H1 (cell line): ENCODE data around the gene RNF182. TPM values are rescaled to one million over a fixed set of nuclear protein-coding genes. Genes with fewer than 3 reads are reported as not detected.

Source experiments
- CTCF ChIA-PET: fragments of 300-600 bp; sonication (Branson Sonifier 250); formaldehyde crosslinking; loops from one replicate; lab custom pipeline; 2021; ENCODE audit not compliant: partially characterized antibody; lab: Charles Lee
- POLR2A ChIA-PET: fragments of 300-600 bp; sonication (Branson Sonifier 250); formaldehyde crosslinking; loops from one replicate; lab custom pipeline; 2021; ENCODE audit warnings: inconsistent platforms; ENCODE audit not compliant: partially characterized antibody; lab: Charles Lee
- DNase-seq, 2 experiments: peaks; one replicate each; pipeline versions ENCODE4 v3.0.0 to v3.0.0-alpha.2; 2010 to 2022; ENCODE audit warnings: low spot score in 2 of 2, low read depth in 1 of 2, mixed read lengths in 1 of 2
- FAIRE-seq: peaks from 2 replicates; lab custom pipeline; 2011; peaks lifted over from hg19 to GRCh38; lab: Jason Lieb, UNC
- H2AFZ ChIP-seq: 2 replicates; pipeline ENCODE4 v1.8.1; 2012; ENCODE audit warnings: low read length, inconsistent platforms
- H2AK5ac ChIP-seq: 2 replicates; pipeline ENCODE4 v1.6.1; 2013; ENCODE audit warnings: low read depth, low read length
- H2BK120ac ChIP-seq: replicated peaks from 2 replicates; pipeline ENCODE3; 2013; ENCODE audit warnings: low read depth, low read length, inconsistent platforms
- H2BK12ac ChIP-seq: 2 replicates; pipeline ENCODE4 v1.6.1; 2013; ENCODE audit warnings: low read depth, low read length
- H2BK15ac ChIP-seq: 2 replicates; pipeline ENCODE4 v1.6.1; 2013; ENCODE audit warnings: low read length
- H2BK20ac ChIP-seq: 2 replicates; pipeline ENCODE4 v1.6.1; 2013; ENCODE audit warnings: low read length
- H2BK5ac ChIP-seq: 2 replicates; pipeline ENCODE4 v1.6.1; 2013; ENCODE audit warnings: low read depth, low read length
- H3K14ac ChIP-seq: 2 replicates; pipeline ENCODE4 v1.6.1; 2013; ENCODE audit warnings: inconsistent platforms; ENCODE audit not compliant: insufficient read length
- H3K18ac ChIP-seq: 2 replicates; pipeline ENCODE4 v1.6.1; 2013; ENCODE audit warnings: low read length; ENCODE audit errors: extremely low read depth
- H3K23ac ChIP-seq: 2 replicates; pipeline ENCODE4 v1.6.1; 2013; ENCODE audit warnings: inconsistent platforms; ENCODE audit not compliant: insufficient read length
- H3K23me2 ChIP-seq: 2 replicates; pipeline ENCODE4 v1.6.1; 2013; ENCODE audit warnings: low read depth, low read length
- H3K27ac ChIP-seq: 2 replicates; pipeline ENCODE4 v1.6.1; 2011; ENCODE audit warnings: low read depth, low read length, inconsistent platforms
- H3K27me3 ChIP-seq, 4 experiments: replicated peaks in 1 of 4; 1 replicate in 1 of 4; 2 replicates in 3 of 4; pipeline versions ENCODE4 v1.6.1 to v1.8.1; 2011 to 2013; ENCODE audit warnings: low read length in 3 of 4, mild to moderate bottlenecking in 3 of 4, inconsistent platforms in 2 of 4, mixed read lengths in 2 of 4, moderate library complexity in 1 of 4; ENCODE audit not compliant: control insufficient read depth in 3 of 4, insufficient read depth in 3 of 4; ENCODE audit errors: extremely low read depth in 1 of 4
- H3K36me3 ChIP-seq, 4 experiments: 2 replicates each; pipeline versions ENCODE4 v1.6.1 to v1.8.1; 2011 to 2013; ENCODE audit warnings: mild to moderate bottlenecking in 4 of 4, low read length in 3 of 4, moderate library complexity in 2 of 4, control low read depth in 1 of 4, inconsistent platforms in 1 of 4; ENCODE audit not compliant: insufficient read depth in 4 of 4, control insufficient read depth in 2 of 4
- H3K4ac ChIP-seq: replicated peaks from 2 replicates; pipeline ENCODE3; 2013; ENCODE audit warnings: low read length, low read depth, mixed read lengths, inconsistent platforms; ENCODE audit not compliant: insufficient read length
- H3K4me1 ChIP-seq, 4 experiments: replicated peaks in 1 of 4; 1 replicate in 1 of 4; 2 replicates in 3 of 4; pipeline versions ENCODE4 v1.6.1 to v1.8.1; 2011 to 2013; ENCODE audit warnings: low read length in 3 of 4, inconsistent platforms in 2 of 4, mixed read lengths in 1 of 4; ENCODE audit not compliant: insufficient read depth in 4 of 4, control insufficient read depth in 3 of 4
- H3K4me2 ChIP-seq, 2 experiments: 2 replicates each; pipeline versions ENCODE4 v1.6.1 to v1.8.1; 2011 to 2013; ENCODE audit warnings: low read depth in 2 of 2, low read length in 2 of 2, control low read depth in 1 of 2, inconsistent platforms in 1 of 2, mild to moderate bottlenecking in 1 of 2; ENCODE audit not compliant: insufficient read depth in 1 of 2
- H3K4me3 ChIP-seq, 4 experiments: fragments of 200-600, 300-600 bp in 1 of 4; sonication (generic), shearing (Covaris generic), sonication (Bioruptor Twin) in 1 of 4; 2 replicates each; pipeline versions ENCODE4 v1.5.1 to v1.8.1; 2011 to 2016; ENCODE audit warnings: low read length in 4 of 4, low read depth in 3 of 4, control low read depth in 2 of 4, inconsistent platforms in 2 of 4, mild to moderate bottlenecking in 2 of 4, mixed read lengths in 1 of 4, moderate library complexity in 1 of 4; ENCODE audit not compliant: insufficient read depth in 2 of 4; ENCODE audit errors: extremely low read depth in 1 of 4
- H3K56ac ChIP-seq: replicated peaks from 2 replicates; pipeline ENCODE3; 2013; ENCODE audit warnings: low read depth, mild to moderate bottlenecking, mixed read lengths, low read length, inconsistent platforms; ENCODE audit not compliant: insufficient read length
- H3K79me1 ChIP-seq: 2 replicates; pipeline ENCODE4 v1.6.1; 2013; ENCODE audit warnings: low read depth, low read length, control low read depth
- H3K79me2 ChIP-seq, 2 experiments: 2 replicates each; pipeline versions ENCODE4 v1.6.1 to v1.8.1; 2012 to 2013; ENCODE audit warnings: low read length in 2 of 2, mild to moderate bottlenecking in 2 of 2, inconsistent platforms in 1 of 2; ENCODE audit not compliant: insufficient read depth in 2 of 2, control insufficient read depth in 1 of 2
- H3K9ac ChIP-seq, 4 experiments: replicated peaks in 1 of 4; 1 replicate in 1 of 4; 2 replicates in 3 of 4; pipeline versions ENCODE4 v1.6.1 to v1.8.1; 2011 to 2013; ENCODE audit warnings: low read depth in 3 of 4, low read length in 3 of 4, control low read depth in 2 of 4, mild to moderate bottlenecking in 2 of 4, moderate library complexity in 2 of 4, inconsistent platforms in 1 of 4; ENCODE audit errors: extremely low read depth in 1 of 4
- H3K9me3 ChIP-seq, 2 experiments: 2 replicates each; pipeline versions ENCODE4 v1.6.1 to v1.8.1; 2012 to 2013; ENCODE audit warnings: mild to moderate bottlenecking in 2 of 2, moderate library complexity in 2 of 2, control low read depth in 1 of 2, inconsistent platforms in 1 of 2, low read depth in 1 of 2, low read length in 1 of 2, mixed read lengths in 1 of 2; ENCODE audit not compliant: insufficient read depth in 2 of 2
- H4K20me1 ChIP-seq, 2 experiments: replicated peaks in 1 of 2; 2 replicates each; pipeline versions ENCODE3 to v1.8.1; 2011 to 2013; ENCODE audit warnings: inconsistent platforms in 2 of 2, low read length in 2 of 2, mild to moderate bottlenecking in 1 of 2; ENCODE audit not compliant: insufficient read depth in 2 of 2, control insufficient read depth in 1 of 2
- H4K5ac ChIP-seq: 2 replicates; pipeline ENCODE4 v1.6.1; 2013; ENCODE audit warnings: low read length, low read depth, mixed read lengths, inconsistent platforms; ENCODE audit not compliant: insufficient read length
- H4K8ac ChIP-seq: 2 replicates; pipeline ENCODE4 v1.8.0; 2013; ENCODE audit warnings: mild to moderate bottlenecking, moderate library complexity, low read length, inconsistent platforms; ENCODE audit not compliant: insufficient read depth; ENCODE audit errors: extremely low read depth
- H4K91ac ChIP-seq: replicated peaks from 2 replicates; pipeline ENCODE3; 2013; ENCODE audit warnings: low read length, mixed read lengths, inconsistent platforms; ENCODE audit not compliant: insufficient read length
- BCL11A ChIP-seq, 2 experiments: IDR thresholded peaks; one replicate each; pipeline ENCODE4 v1.6.1; 2011; ENCODE audit warnings: low read depth in 2 of 2, low read length in 2 of 2, mild to moderate bottlenecking in 2 of 2
- BRCA1 ChIP-seq: IDR thresholded peaks from 2 replicates; pipeline ENCODE4 v1.6.1; 2012; ENCODE audit warnings: low read depth, low read length, improper control_type of control experiment
- EGR1 ChIP-seq: IDR thresholded peaks from 2 replicates; pipeline ENCODE4 v1.6.1; 2011; ENCODE audit warnings: low read depth, low read length, borderline replicate concordance
- GABPA ChIP-seq: IDR thresholded peaks from 2 replicates; pipeline ENCODE4 v1.6.1; 2011; ENCODE audit warnings: mild to moderate bottlenecking, low read length, moderate library complexity, borderline replicate concordance; ENCODE audit not compliant: insufficient read depth
- HDAC6 ChIP-seq: IDR thresholded peaks from one replicate; pipeline ENCODE4 v1.7.1; 2012; ENCODE audit warnings: low read depth, mild to moderate bottlenecking, inconsistent platforms, low read length, moderate library complexity
- KDM1A ChIP-seq: fragments of 200-600, 300-600 bp; sonication (generic); IDR thresholded peaks from 2 replicates; pipeline ENCODE4 v1.7.1; 2016; ENCODE audit warnings: mild to moderate bottlenecking, low read length, borderline replicate concordance
- MAFK ChIP-seq: IDR thresholded peaks from 2 replicates; pipeline ENCODE4 v1.6.1; 2012; ENCODE audit warnings: low read depth, mild to moderate bottlenecking, improper control_type of control experiment, low read length
- MAX ChIP-seq: IDR thresholded peaks from 2 replicates; pipeline ENCODE4 v1.6.1; 2012; ENCODE audit warnings: inconsistent platforms
- POU5F1 ChIP-seq: IDR thresholded peaks from 2 replicates; pipeline ENCODE4 v1.6.1; 2011; ENCODE audit warnings: low read depth, mild to moderate bottlenecking, low read length, moderate library complexity
- RFX5 ChIP-seq: IDR thresholded peaks from 2 replicates; pipeline ENCODE4 v1.6.1; 2011; ENCODE audit warnings: low read depth, low read length, improper control_type of control experiment, borderline replicate concordance
- SP1 ChIP-seq: IDR thresholded peaks from 2 replicates; pipeline ENCODE4 v1.6.1; 2011; ENCODE audit warnings: low read depth, low read length
- SP2 ChIP-seq: IDR thresholded peaks from 2 replicates; pipeline ENCODE4 v1.6.1; 2012; ENCODE audit warnings: mild to moderate bottlenecking, low read length, inconsistent platforms
- TAF7 ChIP-seq: optimal IDR thresholded peaks from 2 replicates; pipeline ENCODE3; 2011; ENCODE audit warnings: low read depth, mild to moderate bottlenecking, inconsistent platforms, low read length, moderate library complexity, borderline replicate concordance
- TBP ChIP-seq: IDR thresholded peaks from 2 replicates; pipeline ENCODE4 v1.6.1; 2011; ENCODE audit warnings: low read depth, low read length, improper control_type of control experiment
- WGBS, 2 experiments: shearing (Covaris generic) in 1 of 2; methylation state at CpG; one replicate each; pipeline versions ENCODE4 v1.1.6 to v1.1.7; 2013 to 2015; ENCODE audit warnings: low lambda C conversion rate in 2 of 2, mixed read lengths in 2 of 2, inconsistent platforms in 1 of 2, low coverage in 1 of 2, missing lambda C conversion rate in 1 of 2; ENCODE audit not compliant: insufficient replicate concordance in 2 of 2, insufficient coverage in 1 of 2, insufficient read length in 1 of 2; ENCODE audit errors: extremely low coverage in 1 of 2, missing lambda C conversion rate in 1 of 2; 5-methylcytosine and 5-hydroxymethylcytosine counted together
- polyA plus RNA-seq, 7 experiments: library from polyadenylated mRNA; depleted of rRNA in 3 of 7; stranded (reverse) in 5 of 7; unstranded in 2 of 7; fragments of >200 nt in 5 of 7; fragments of 200-250 nt in 2 of 7; gene quantifications; 1 replicate in 5 of 7; 2 replicates in 1 of 7; 4 replicates in 1 of 7; pipeline versions ENCODE4 v1.2.1 to v1.2.3, GENCODE V29; 2011 to 2013; ENCODE audit warnings: missing spikeins in 2 of 7, mixed read lengths in 2 of 7
- total RNA-seq: library from RNA; stranded (reverse); fragmentation: NEBNext Ultra II Directional; extraction: Animal tissue kit (Norgen Biotek cat#: 25700); gene quantifications from 2 replicates; pipeline ENCODE4 v1.2.1, GENCODE V29; 2021
- TF ChIP-seq, protein P1 (sequence below): IDR thresholded peaks from 2 replicates; pipeline ENCODE4 v1.6.1; 2012; ENCODE audit warnings: inconsistent platforms

RNF182 gene
- total and polyA plus RNA-seq, 2 of the 8 experiments (the other 6 are each of a cell fraction or from before 2014, with no cell fraction given): 6.2 to 10.7 TPM

DNA sequence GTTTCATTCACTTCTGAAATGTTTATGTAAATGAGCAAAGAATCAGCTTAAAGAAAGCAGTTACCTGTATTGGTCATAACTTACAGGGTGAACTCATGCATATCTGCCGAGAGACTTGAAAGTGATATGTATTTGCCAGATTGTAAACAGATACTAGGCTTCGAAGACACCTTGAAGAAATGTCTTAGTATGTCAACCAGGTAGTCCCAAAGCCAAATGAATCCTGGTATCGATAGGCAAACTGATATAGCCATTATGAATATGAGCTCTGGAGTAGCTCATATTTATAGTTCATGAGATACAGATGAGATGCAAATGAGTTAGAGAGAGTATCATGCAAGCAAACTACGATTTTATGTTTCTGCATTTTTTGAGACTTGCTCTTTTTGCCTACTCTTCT, 55.8 kb downstream of the RNF182 start:
- ChIA-PET CTCF (no interaction called here), POLR2A (no interaction called here)
- Histone ChIP-seq H3K4me1 (peaks cover 0 to 8% (median 3%) of the 10 kb centered on the region in 4 experiments; a peak in 3 of 7 replicates), H3K23ac (no peak overlapping the region), H2BK120ac (no peak overlapping the region), H3K36me3 (no peaks in the 10 kb centered on the region; a peak in 2 of 8 replicates), H2BK5ac (no peak overlapping the region), H3K79me2 (no peaks in the 10 kb centered on the region), H3K23me2 (no peaks in the 10 kb centered on the region), H3K18ac (no peak overlapping the region), H3K27ac (no peak overlapping the region), H3K9me3 (no peaks in the 10 kb centered on the region), H2BK12ac (no peak overlapping the region), H4K5ac (peak overlapping the region; percentile 30), H3K56ac (no peak overlapping the region), H3K79me1 (no peaks in the 10 kb centered on the region), H3K14ac (no peak overlapping the region), H2BK20ac (no peak overlapping the region), H4K20me1 (no peaks in the 10 kb centered on the region), H3K27me3 (no peaks in the 10 kb centered on the region), H4K91ac (no peak overlapping the region), H3K9ac (no peak overlapping the region), H2AFZ (no peak overlapping the region), H4K8ac (no peak overlapping the region), H3K4ac (no peak overlapping the region), H3K4me2 (no peak overlapping the region), H2AK5ac (no peak overlapping the region), H3K4me3 (no peak overlapping the region), H2BK15ac (no peak overlapping the region)
- DNase-seq: no peak
- FAIRE-seq: no peak
- WGBS, 2 experiments: 76% methylated on average over 4 of the region's 4 CpGs; no CpG with 5 or more reads in 1 of the 2 experiments
- TF ChIP-seq GABPA (no peak), EGR1 (no peak), TAF7 (no peak), MAX (no peak), POU5F1 (no peak), MAFK (no peak), BRCA1 (no peak), SP1 (no peak), KDM1A (no peak), TBP (no peak), SP2 (no peak), BCL11A (IDR thresholded peaks at IDR 0.05; ENCODE audit: low read depth in 2 of 2, low read length in 2 of 2) (no peak), RFX5 (no peak), HDAC6 (no peak)
- TF ChIP-seq, protein P1, sequence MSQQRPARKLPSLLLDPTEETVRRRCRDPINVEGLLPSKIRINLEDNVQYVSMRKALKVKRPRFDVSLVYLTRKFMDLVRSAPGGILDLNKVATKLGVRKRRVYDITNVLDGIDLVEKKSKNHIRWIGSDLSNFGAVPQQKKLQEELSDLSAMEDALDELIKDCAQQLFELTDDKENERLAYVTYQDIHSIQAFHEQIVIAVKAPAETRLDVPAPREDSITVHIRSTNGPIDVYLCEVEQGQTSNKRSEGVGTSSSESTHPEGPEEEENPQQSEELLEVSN: no peak
